ENCODE measurements around the gene TMEM129. TPM values are rescaled to one million over a fixed set of nuclear protein-coding genes. Genes with fewer than 3 reads are reported as not detected.

The TMEM129 gene
- total RNA-seq, 1 donor from 2014 or later: 14.1 TPM

- Mint-ChIP-seq H3K27ac (peak overlapping the region; percentile 86), H3K27me3 (ENCODE audit: insufficient read depth, low read depth) (peaks cover 2% of the 10 kb centered on the region), H3K36me3 (peaks cover 15% of the 10 kb centered on the region), H3K4me3 (peak overlapping the region; percentile 89), H3K9me3 (no peaks in the 10 kb centered on the region), H3K4me1 (peaks cover 44% of the 10 kb centered on the region)
- no peaks in the 10 kb centered on the region for H3K27me3 ChIP-seq
- peaks cover 54% of the 10 kb centered on the region for H4K20me1 ChIP-seq (ENCODE audit: low read depth)
- H3K9me3 ChIP-seq (ENCODE audit: low read depth): no peaks in the 10 kb centered on the region
- H3K27ac ChIP-seq: no peak overlapping the region
- H3F3A ChIP-seq (ENCODE audit: low read depth): peaks cover 35% of the 10 kb centered on the region
- peak overlapping the region; percentile 67 for H3K4me3 ChIP-seq
- H3K79me2 ChIP-seq (ENCODE audit: low read depth): peaks cover 38% of the 10 kb centered on the region
- peak overlapping the region; percentile 94 for H2AFZ ChIP-seq (replicated peaks)
- no peak for DNase-seq (ENCODE audit: low spot score)
- peak overlapping the region; percentile 98 for H3K4me2 ChIP-seq
- H3K36me3 ChIP-seq: no peaks in the 10 kb centered on the region
- H3K9ac ChIP-seq: peak overlapping the region; percentile 48
- peaks cover 8% of the 10 kb centered on the region for H3K4me1 ChIP-seq
- no peak for TF ChIP-seq EZH2 (IDR thresholded peaks at IDR 0.05)
- TF ChIP-seq EZH2phosphoT487 (IDR thresholded peaks at IDR 0.05): no peak
- TF ChIP-seq CTCF (IDR thresholded peaks at IDR 0.05): no peak
Measured at GRCh38 chr4:1713003-1713851, 7.9 kb downstream of the TMEM129 start.

- Mint-ChIP-seq H3K9me3 (no peaks in the 10 kb centered on the region), H3K27me3 (ENCODE audit: insufficient read depth, low read depth) (peaks cover 2% of the 10 kb centered on the region), H3K4me3 (peak within 1 kb of the TSS; percentile 91), H3K27ac (peak within 1 kb of the TSS; percentile 86), H3K36me3 (peaks cover 18% of the 10 kb centered on the region), H3K4me1 (peaks cover 44% of the 10 kb centered on the region)
- H3K27ac ChIP-seq: peak within 1 kb of the TSS; percentile 82
- H3K79me2 ChIP-seq (ENCODE audit: low read depth): peaks cover 46% of the 10 kb centered on the region
- H3K9ac ChIP-seq: peak within 1 kb of the TSS; percentile 48
- H3K4me2 ChIP-seq: peak within 1 kb of the TSS; percentile 98
- no peak for TF ChIP-seq EZH2phosphoT487 (IDR thresholded peaks at IDR 0.05)
- no peak for TF ChIP-seq EZH2 (IDR thresholded peaks at IDR 0.05)
- TF ChIP-seq CTCF (IDR thresholded peaks at IDR 0.05): peak; percentile 5
- DNase-seq (ENCODE audit: low spot score): peak; percentile 94
- H3K4me3 ChIP-seq: peak within 1 kb of the TSS; percentile 67
- H3K36me3 ChIP-seq: no peaks in the 10 kb centered on the region
- peaks cover 8% of the 10 kb centered on the region for H3K4me1 ChIP-seq
- peaks cover 61% of the 10 kb centered on the region for H4K20me1 ChIP-seq (ENCODE audit: low read depth)
- peaks cover 35% of the 10 kb centered on the region for H3F3A ChIP-seq (ENCODE audit: low read depth)
- H2AFZ ChIP-seq (replicated peaks): peak within 1 kb of the TSS; percentile 94
- no peaks in the 10 kb centered on the region for H3K9me3 ChIP-seq (ENCODE audit: low read depth)
- no peaks in the 10 kb centered on the region for H3K27me3 ChIP-seq
Measured at GRCh38 chr4:1712216-1713002, 8.7 kb downstream of the TMEM129 start, which contains the start of gene SLBP. SLBP (minus strand) TSS chr4:1712319; CDS start chr4:1712188, 131 bp downstream.

GRCh38 chr4:1711571-1712215 lies 9.4 kb downstream of the TMEM129 start:
- H3F3A ChIP-seq (ENCODE audit: low read depth): peaks cover 35% of the 10 kb centered on the region
- H3K4me1 ChIP-seq: peaks cover 8% of the 10 kb centered on the region
- H3K4me3 ChIP-seq: peak overlapping the region; percentile 67
- TF ChIP-seq EZH2 (IDR thresholded peaks at IDR 0.05): no peak
- TF ChIP-seq EZH2phosphoT487 (IDR thresholded peaks at IDR 0.05): no peak
- TF ChIP-seq CTCF (IDR thresholded peaks at IDR 0.05): no peak
- DNase-seq (ENCODE audit: low spot score): peak; percentile 68
- no peaks in the 10 kb centered on the region for H3K36me3 ChIP-seq
- Mint-ChIP-seq H3K9me3 (no peaks in the 10 kb centered on the region), H3K4me3 (peak overlapping the region; percentile 91), H3K36me3 (peaks cover 18% of the 10 kb centered on the region), H3K27ac (peak overlapping the region; percentile 54), H3K27me3 (ENCODE audit: insufficient read depth, low read depth) (peaks cover 2% of the 10 kb centered on the region), H3K4me1 (peaks cover 44% of the 10 kb centered on the region)
- peak overlapping the region; percentile 82 for H3K27ac ChIP-seq
- H3K79me2 ChIP-seq (ENCODE audit: low read depth): peaks cover 48% of the 10 kb centered on the region
- no peaks in the 10 kb centered on the region for H3K27me3 ChIP-seq
- peaks cover 60% of the 10 kb centered on the region for H4K20me1 ChIP-seq (ENCODE audit: low read depth)
- H3K9me3 ChIP-seq (ENCODE audit: low read depth): no peaks in the 10 kb centered on the region
- peak overlapping the region; percentile 45 for H3K9ac ChIP-seq
- peak overlapping the region; percentile 94 for H2AFZ ChIP-seq (replicated peaks)
- peak overlapping the region; percentile 98 for H3K4me2 ChIP-seq

Data from neural progenitor cell (in vitro differentiated cells).